ENCODE data around the gene UNK.

Gene UNK

GRCh38 chr17:75830164-75831031, 45.8 kb downstream of the UNK start:
- TF ChIP-seq CTCF (IDR thresholded peaks at IDR 0.05; ENCODE audit: extremely low read depth, missing control alignments), result peak; percentile 48
- DNase-seq (ENCODE audit: low spot score), result peak; percentile 65

GRCh38 chr17:75831032-75831571, 46.5 kb downstream of the UNK start:
- no peak for DNase-seq (ENCODE audit: low spot score)
- no peak for TF ChIP-seq CTCF (IDR thresholded peaks at IDR 0.05; ENCODE audit: extremely low read depth, missing control alignments)

- DNase-seq (ENCODE audit: low spot score), result peak; percentile 36
- no peak for TF ChIP-seq CTCF (IDR thresholded peaks at IDR 0.05; ENCODE audit: extremely low read depth, missing control alignments)
These were observed 47.6 kb downstream of the UNK start for GRCh38 chr17:75832164-75832651.

GRCh38 chr17:75832652-75833400, 48.2 kb downstream of the UNK start:
- no peak for TF ChIP-seq CTCF (IDR thresholded peaks at IDR 0.05; ENCODE audit: extremely low read depth, missing control alignments)
- DNase-seq (ENCODE audit: low spot score), result peak; percentile 49

DNA sequence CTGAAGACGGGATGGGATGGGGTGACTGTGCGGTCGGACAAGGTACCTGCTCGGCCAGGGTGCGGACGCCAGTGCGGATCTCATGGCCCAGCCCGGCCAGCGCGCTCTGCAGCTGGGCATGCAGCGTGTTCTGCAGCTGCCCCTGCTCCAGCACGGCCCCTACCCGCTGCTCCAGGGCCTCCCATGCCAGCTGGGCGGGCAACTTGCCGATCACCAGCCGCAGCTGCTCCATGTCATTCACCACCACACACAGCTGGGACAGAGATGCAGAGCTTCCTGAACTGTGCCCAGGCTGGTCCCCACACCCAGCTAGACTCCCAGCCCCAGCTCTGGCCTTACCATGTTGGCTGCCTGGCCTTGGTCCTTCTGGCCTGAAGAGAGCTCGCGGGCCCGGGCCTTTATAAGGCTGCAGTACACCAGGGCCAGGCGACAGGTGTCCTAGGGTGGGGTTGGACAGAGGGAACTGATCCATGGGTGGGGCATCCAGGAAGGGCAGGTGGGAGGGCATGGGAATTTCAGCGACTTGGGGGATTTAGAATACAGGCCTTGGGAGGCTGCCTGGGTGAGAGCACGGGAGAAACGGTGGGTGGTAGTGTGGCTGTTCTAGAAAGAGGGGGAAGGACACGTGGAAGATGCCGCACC, 49.8 kb downstream of the UNK start:
- TF ChIP-seq CTCF (IDR thresholded peaks at IDR 0.05; ENCODE audit: extremely low read depth, missing control alignments), result no peak
- DNase-seq (ENCODE audit: low spot score), result peak; percentile 27

DNA sequence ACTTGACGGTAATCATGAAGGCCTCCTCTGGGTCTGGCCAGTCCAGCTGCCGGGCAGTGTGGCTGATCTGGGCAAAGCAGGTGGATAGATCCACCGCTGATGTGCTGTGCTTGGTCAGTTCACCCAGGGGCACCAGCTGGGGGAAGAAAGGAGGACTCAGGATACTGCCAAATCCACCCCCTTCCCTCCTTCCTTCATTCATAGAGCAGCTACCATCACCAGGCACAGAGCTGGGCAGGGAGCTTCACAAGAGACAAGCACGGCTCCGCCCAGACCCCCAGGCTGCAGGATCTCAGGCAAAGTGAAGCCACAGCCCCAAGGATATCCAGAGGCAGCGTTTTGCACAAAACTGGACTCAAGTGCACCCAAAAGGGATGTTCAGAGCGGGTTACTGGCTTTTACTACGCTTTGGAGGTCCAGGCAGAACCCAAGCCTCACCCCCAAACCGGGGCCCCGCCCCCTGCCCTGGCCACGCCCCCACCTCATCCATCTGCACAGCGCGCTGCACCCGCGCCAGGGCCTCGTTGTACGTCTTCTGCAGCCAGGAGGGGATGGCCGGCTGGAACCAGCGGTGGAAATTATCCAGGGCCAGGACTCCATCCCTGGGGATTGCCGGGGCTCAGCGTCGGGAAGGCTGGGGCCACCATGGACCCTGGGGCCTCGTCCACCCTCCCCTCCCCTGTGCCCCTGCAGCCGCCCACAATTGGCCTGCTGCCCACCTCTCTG, 50.5 kb downstream of the UNK start:
- TF ChIP-seq CTCF (IDR thresholded peaks at IDR 0.05; ENCODE audit: extremely low read depth, missing control alignments), result no peak
- DNase-seq (ENCODE audit: low spot score), result peak; percentile 25
